RPMI8226 (cell line): ENCODE data around the gene CFAP99.

Source experiments
- DNase-seq: peaks from one replicate; pipeline ENCODE4 v3.0.0-alpha.2; 2015

CFAP99 gene

GRCh38 chr4:2478229-2478628, 59.5 kb downstream of the CFAP99 start:
- no peak for DNase-seq

GRCh38 chr4:2480649-2481048, 61.9 kb downstream of the CFAP99 start:
- no peak for DNase-seq

GRCh38 chr4:2482192-2482591, 63.4 kb downstream of the CFAP99 start:
- DNase-seq = no peak

- DNase-seq = peak; percentile 18
Measured at GRCh38 chr4:2482693-2483092, 63.9 kb downstream of the CFAP99 start.

GRCh38 chr4:2483237-2483636, 64.5 kb downstream of the CFAP99 start:
- DNase-seq = no peak

GRCh38 chr4:2484185-2484584, 65.4 kb downstream of the CFAP99 start:
- DNase-seq = no peak

- DNase-seq = peak; percentile 80
Measured at GRCh38 chr4:2484993-2485392, 66.2 kb downstream of the CFAP99 start.

- no peak for DNase-seq
Measured at GRCh38 chr4:2485956-2486355, 67.2 kb downstream of the CFAP99 start.

GRCh38 chr4:2486981-2487380, 68.2 kb downstream of the CFAP99 start:
- DNase-seq = no peak

GRCh38 chr4:2487632-2488031, 68.9 kb downstream of the CFAP99 start:
- DNase-seq = no peak

GRCh38 chr4:2489081-2489805, 70.5 kb downstream of the CFAP99 start:
- no peak for DNase-seq

- DNase-seq = no peak
Measured at GRCh38 chr4:2489841-2490552, 71.2 kb downstream of the CFAP99 start.

GRCh38 chr4:2492970-2493369, 74.2 kb downstream of the CFAP99 start:
- DNase-seq = no peak

- no peak for DNase-seq
Measured at GRCh38 chr4:2494992-2495391, 76.2 kb downstream of the CFAP99 start.

- DNase-seq = no peak
Measured at GRCh38 chr4:2497324-2497723, 78.6 kb downstream of the CFAP99 start.

GRCh38 chr4:2497931-2498330, 79.2 kb downstream of the CFAP99 start:
- peak; percentile 76 for DNase-seq

GRCh38 chr4:2500547-2500946, 81.8 kb downstream of the CFAP99 start:
- no peak for DNase-seq

GRCh38 chr4:2501034-2501594, 82.4 kb downstream of the CFAP99 start:
- DNase-seq = no peak

- no peak for DNase-seq
Measured at GRCh38 chr4:2503809-2504208, 85.1 kb downstream of the CFAP99 start.

GRCh38 chr4:2507259-2507658, 88.5 kb downstream of the CFAP99 start:
- no peak for DNase-seq

GRCh38 chr4:2507855-2508254, 89.1 kb downstream of the CFAP99 start:
- no peak for DNase-seq

GRCh38 chr4:2510351-2511259, 91.8 kb downstream of the CFAP99 start:
- DNase-seq = no peak

GRCh38 chr4:2511645-2512131, 92.9 kb downstream of the CFAP99 start:
- no peak for DNase-seq
